Measurements from ENCODE around the gene SIT1. TPM values are rescaled to one million over a fixed set of nuclear protein-coding genes. Genes with fewer than 3 reads are reported as not detected.

Gene SIT1
- total and polyA plus RNA-seq, 2 experiments from 2014 or later, result 0.21 TPM; not detected in 1

GRCh38 chr9:35689542-35690293, 39.0 kb upstream of the SIT1 start, which contains the start of gene TPM2:
Gene TPM2, minus strand, starts transcription at chr9:35689925. Its CDS starts 108 bp downstream, at chr9:35689817.
- Histone ChIP-seq H3K4me1 (ENCODE audit: low read depth) (peaks cover 32% of the 10 kb centered on the region), H3K27me3 (no peaks in the 10 kb centered on the region), H3K9me3 (ENCODE audit: low read depth) (no peaks in the 10 kb centered on the region), H3K4me3 (peak within 1 kb of the TSS; percentile 67), H3K36me3 (peaks cover 11% of the 10 kb centered on the region), H3K27ac (peak within 1 kb of the TSS; percentile 95)
- TF ChIP-seq CTCF (IDR thresholded peaks at IDR 0.05; ENCODE audit: low read depth, low read length), result no peak
- peak; percentile 93 to 95 for DNase-seq (ENCODE audit: low read depth in 1 of 2, low spot score in 1 of 2)

GRCh38 chr9:35688558-35689541, 38.1 kb upstream of the SIT1 start:
- no peaks in the 10 kb centered on the region for H3K27me3 ChIP-seq
- peaks cover 20% of the 10 kb centered on the region for H3K36me3 ChIP-seq
- H3K9me3 ChIP-seq (ENCODE audit: low read depth), result no peaks in the 10 kb centered on the region
- H3K27ac ChIP-seq, result peak overlapping the region; percentile 95
- H3K4me3 ChIP-seq, result peak overlapping the region; percentile 67
- H3K4me1 ChIP-seq (ENCODE audit: low read depth), result peaks cover 32% of the 10 kb centered on the region
- peak in 1 of 2 donors; percentile 69 for DNase-seq (ENCODE audit: low read depth in 1 of 2, low spot score in 1 of 2)
- TF ChIP-seq CTCF (IDR thresholded peaks at IDR 0.05; ENCODE audit: low read depth, low read length), result no peak

GRCh38 chr9:35687972-35688557, 37.3 kb upstream of the SIT1 start:
- Histone ChIP-seq H3K4me3 (peak overlapping the region; percentile 67), H3K9me3 (ENCODE audit: low read depth) (no peaks in the 10 kb centered on the region), H3K36me3 (peaks cover 27% of the 10 kb centered on the region), H3K4me1 (ENCODE audit: low read depth) (peaks cover 32% of the 10 kb centered on the region), H3K27me3 (no peaks in the 10 kb centered on the region), H3K27ac (peak overlapping the region; percentile 95)
- TF ChIP-seq CTCF (IDR thresholded peaks at IDR 0.05; ENCODE audit: low read depth, low read length), result no peak
- DNase-seq (ENCODE audit: low read depth in 1 of 2, low spot score in 1 of 2), result peak in 1 of 2 donors; percentile 22

GRCh38 chr9:35687306-35687705, 36.6 kb upstream of the SIT1 start:
- peak overlapping the region; percentile 95 for H3K27ac ChIP-seq
- peak overlapping the region; percentile 67 for H3K4me3 ChIP-seq
- H3K4me1 ChIP-seq (ENCODE audit: low read depth), result peaks cover 32% of the 10 kb centered on the region
- peak in 1 of 2 donors; percentile 59 for DNase-seq (ENCODE audit: low read depth in 1 of 2, low spot score in 1 of 2)
- H3K9me3 ChIP-seq (ENCODE audit: low read depth), result no peaks in the 10 kb centered on the region
- peaks cover 34% of the 10 kb centered on the region for H3K36me3 ChIP-seq
- H3K27me3 ChIP-seq, result no peaks in the 10 kb centered on the region
- no peak for TF ChIP-seq CTCF (IDR thresholded peaks at IDR 0.05; ENCODE audit: low read depth, low read length)

All from cardiac muscle cell (in vitro differentiated cells and primary cell).